Body of pancreas (tissue), 4 donors: ENCODE data around the gene NEGR1. TPM values are rescaled to one million over a fixed set of nuclear protein-coding genes. Genes with fewer than 3 reads are reported as not detected.

Experiments
- ATAC-seq: fragments of 150-250 bp; one replicate; pipeline ENCODE4 v1.9.1; 2016
- DNase-seq, 4 donors: peaks; one replicate each; pipeline ENCODE4 v3.0.0-alpha.2; 2019
- H3K27ac ChIP-seq, 4 donors: fragments of 200-600 bp; sonication (generic); 1 replicate in 3 of 4; 2 replicates in 1 of 4; pipeline versions ENCODE4 v1.5.1 to v1.6.1; 2016 to 2019; ENCODE audit warnings: mild to moderate bottlenecking in 1 of 4, mixed read lengths in 1 of 4, moderate library complexity in 1 of 4
- H3K27me3 ChIP-seq, 2 donors: fragments of 200-600 bp; sonication (generic); one replicate each; pipeline ENCODE4 v1.6.0; 2016; ENCODE audit warnings: mild to moderate bottlenecking in 1 of 2
- H3K36me3 ChIP-seq, 2 donors: fragments of 200-600 bp; sonication (generic); replicated peaks in 1 of 2; 2 replicates each; pipeline ENCODE4 v1.5.1; 2016; ENCODE audit warnings: low read depth in 2 of 2; ENCODE audit not compliant: insufficient read depth in 1 of 2
- H3K4me1 ChIP-seq: fragments of 200-600 bp; sonication (generic); one replicate; pipeline ENCODE4 v1.6.0; 2016
- H3K4me3 ChIP-seq, 2 donors: fragments of 200-600 bp; sonication (generic); 1 replicate in 1 of 2; 2 replicates in 1 of 2; pipeline ENCODE4 v1.5.1; 2016 to 2019
- H3K9me3 ChIP-seq, 3 donors: fragments of 200-600 bp; sonication (generic); 1 replicate in 2 of 3; 2 replicates in 1 of 3; pipeline ENCODE4 v1.5.1; 2016
- POLR2A ChIP-seq, 3 donors: fragments of 450-650 bp; IDR thresholded peaks; one replicate each; pipeline ENCODE4 v1.6.1; 2016; ENCODE audit warnings: antibody characterized with exemption in 3 of 3, mild to moderate bottlenecking in 2 of 3
- WGBS, 2 donors: methylation state at CpG; one replicate each; pipeline ENCODE4 v1.1.5; 2017; 5-methylcytosine and 5-hydroxymethylcytosine counted together
- intact Hi-C: fragments of 100-400 bp; cut with DNase I; formaldehyde crosslinking; loops from one replicate; pipeline ENCODE4 v1.15.1; 2023
- total RNA-seq, 2 donors: library from RNA; depleted of rRNA; stranded (reverse); fragments of >200 nt; gene quantifications; one replicate each; pipeline ENCODE4 v1.1.0, GENCODE V29; 2016
- TF ChIP-seq, protein P1 (sequence below), 7 experiments: fragments of 450-650 bp in 4 of 7; fragments of 200-600 bp in 3 of 7; sonication (generic) in 3 of 7; IDR thresholded peaks; one replicate each; pipeline ENCODE4 v1.5.1; 2016 to 2019; ENCODE audit warnings: antibody characterized with exemption in 7 of 7

Gene NEGR1
- total RNA-seq, 2 donors from 2014 or later = 6.3 to 9.6 TPM

DNA sequence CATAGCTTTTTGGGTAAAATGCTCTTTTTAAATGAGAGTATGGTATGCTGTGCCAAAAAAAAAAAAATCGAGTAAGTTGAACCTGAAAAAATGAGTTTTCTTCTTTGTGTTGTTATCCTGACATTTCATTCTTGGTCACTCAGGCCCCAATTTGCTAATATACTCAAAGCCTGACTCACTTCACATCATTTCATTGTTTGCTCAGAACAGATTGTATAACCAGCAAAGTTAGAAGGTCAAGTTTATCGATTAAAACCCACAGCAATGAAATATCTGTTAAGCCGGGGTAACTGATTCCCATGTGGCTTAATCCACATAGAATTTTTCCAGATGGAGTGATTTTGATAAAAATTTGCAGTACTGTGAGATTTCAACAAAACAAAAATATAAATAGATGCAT, 363.7 kb downstream of the NEGR1 start:
- 20 to 22% methylated on average over 3 of the region's 3 CpGs for WGBS, 2 donors
- TF ChIP-seq, protein P1, sequence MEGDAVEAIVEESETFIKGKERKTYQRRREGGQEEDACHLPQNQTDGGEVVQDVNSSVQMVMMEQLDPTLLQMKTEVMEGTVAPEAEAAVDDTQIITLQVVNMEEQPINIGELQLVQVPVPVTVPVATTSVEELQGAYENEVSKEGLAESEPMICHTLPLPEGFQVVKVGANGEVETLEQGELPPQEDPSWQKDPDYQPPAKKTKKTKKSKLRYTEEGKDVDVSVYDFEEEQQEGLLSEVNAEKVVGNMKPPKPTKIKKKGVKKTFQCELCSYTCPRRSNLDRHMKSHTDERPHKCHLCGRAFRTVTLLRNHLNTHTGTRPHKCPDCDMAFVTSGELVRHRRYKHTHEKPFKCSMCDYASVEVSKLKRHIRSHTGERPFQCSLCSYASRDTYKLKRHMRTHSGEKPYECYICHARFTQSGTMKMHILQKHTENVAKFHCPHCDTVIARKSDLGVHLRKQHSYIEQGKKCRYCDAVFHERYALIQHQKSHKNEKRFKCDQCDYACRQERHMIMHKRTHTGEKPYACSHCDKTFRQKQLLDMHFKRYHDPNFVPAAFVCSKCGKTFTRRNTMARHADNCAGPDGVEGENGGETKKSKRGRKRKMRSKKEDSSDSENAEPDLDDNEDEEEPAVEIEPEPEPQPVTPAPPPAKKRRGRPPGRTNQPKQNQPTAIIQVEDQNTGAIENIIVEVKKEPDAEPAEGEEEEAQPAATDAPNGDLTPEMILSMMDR (IDR thresholded peaks at IDR 0.05) = no peak
- TF ChIP-seq POLR2A (IDR thresholded peaks at IDR 0.05) = no peak
- intact Hi-C loops = no loop called here
- H3K27me3 ChIP-seq = no peaks in the 10 kb centered on the region
- H3K4me1 ChIP-seq = no peaks in the 10 kb centered on the region
- H3K27ac ChIP-seq = no peak overlapping the region
- no peak for ATAC-seq
- no peak overlapping the region for H3K4me3 ChIP-seq
- DNase-seq = no peak
- no peaks in the 10 kb centered on the region for H3K9me3 ChIP-seq
- no peaks in the 10 kb centered on the region for H3K36me3 ChIP-seq

DNA sequence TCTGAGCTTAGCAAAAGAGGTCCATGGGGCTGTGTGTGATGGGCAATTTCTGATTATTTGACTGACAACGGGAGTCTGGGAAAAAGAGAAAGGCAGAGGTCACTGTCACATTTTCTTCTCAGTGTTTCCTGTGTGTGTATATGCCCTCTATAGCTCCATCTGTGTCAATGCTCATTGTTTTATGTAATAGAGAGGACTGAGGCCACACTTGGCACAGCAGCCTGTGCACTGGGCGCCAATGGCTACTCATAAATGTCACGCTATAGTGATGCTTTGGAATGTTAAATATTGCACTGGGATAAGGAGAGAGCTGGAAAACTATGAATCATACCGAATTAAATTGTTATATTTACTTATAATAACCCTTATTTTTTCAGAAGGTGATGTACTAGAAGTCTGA, 365.4 kb downstream of the NEGR1 start:
- DNase-seq = no peak
- whole genome bisulfite sequencing, 2 donors = 70 to 79% methylated on average over 4 of the region's 4 CpGs
- Histone ChIP-seq H3K9me3 (no peaks in the 10 kb centered on the region), H3K36me3 (no peaks in the 10 kb centered on the region), H3K27me3 (no peaks in the 10 kb centered on the region), H3K4me1 (no peaks in the 10 kb centered on the region), H3K27ac (no peak overlapping the region), H3K4me3 (no peak overlapping the region)
- intact Hi-C loops = no loop called here
- ATAC-seq = no peak
- no peak for TF ChIP-seq POLR2A (IDR thresholded peaks at IDR 0.05)
- TF ChIP-seq, protein P1 (IDR thresholded peaks at IDR 0.05) = no peak

- Histone ChIP-seq H3K4me3 (no peak overlapping the region), H3K9me3 (no peaks in the 10 kb centered on the region), H3K27me3 (no peaks in the 10 kb centered on the region), H3K36me3 (no peaks in the 10 kb centered on the region), H3K4me1 (no peaks in the 10 kb centered on the region), H3K27ac (no peak overlapping the region)
- DNase-seq = no peak
- TF ChIP-seq POLR2A (IDR thresholded peaks at IDR 0.05) = no peak
- TF ChIP-seq, protein P1 (IDR thresholded peaks at IDR 0.05) = no peak
- intact Hi-C loops = no loop called here
- no peak for ATAC-seq
- WGBS, 2 donors = 65 to 73% methylated on average over 1 of the region's 1 CpG
Observed at GRCh38 chr1:71914626-71915025, 367.7 kb downstream of the NEGR1 start.

DNA sequence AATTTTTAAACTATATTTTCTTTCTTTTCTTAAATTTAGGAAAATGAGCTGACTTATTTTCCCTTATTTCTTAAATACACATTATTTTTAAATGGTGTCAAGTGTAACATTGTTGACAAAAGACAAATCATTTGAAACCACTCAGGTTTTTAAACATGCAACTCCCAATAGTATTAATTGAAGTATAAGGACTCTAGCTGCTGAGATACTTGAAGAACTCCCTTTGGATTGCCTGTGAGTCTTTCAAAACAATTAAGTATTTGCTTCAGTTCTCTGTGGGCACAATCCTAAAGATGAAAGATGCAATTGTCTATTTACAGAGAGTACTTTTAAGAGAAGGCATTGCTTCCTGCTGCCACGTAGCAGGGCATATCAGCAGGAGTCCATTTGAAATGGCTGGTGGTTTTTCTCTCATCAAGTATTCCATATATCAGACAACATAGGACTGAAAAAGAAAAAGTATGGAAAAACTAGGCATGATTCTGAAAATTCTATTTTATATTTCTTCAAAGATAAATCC, 373.4 kb downstream of the NEGR1 start:
- H3K27me3 ChIP-seq = no peaks in the 10 kb centered on the region
- no peak overlapping the region for H3K27ac ChIP-seq
- 59 to 62% methylated on average over 1 of the region's 1 CpG for WGBS, 2 donors
- ATAC-seq (no peak), DNase-seq (no peak)
- H3K4me1 ChIP-seq = no peaks in the 10 kb centered on the region
- intact Hi-C loops = no loop called here
- no peaks in the 10 kb centered on the region for H3K36me3 ChIP-seq
- no peak overlapping the region for H3K4me3 ChIP-seq
- no peak for TF ChIP-seq POLR2A (IDR thresholded peaks at IDR 0.05)
- TF ChIP-seq, protein P1 (IDR thresholded peaks at IDR 0.05) = no peak
- no peaks in the 10 kb centered on the region for H3K9me3 ChIP-seq

DNA sequence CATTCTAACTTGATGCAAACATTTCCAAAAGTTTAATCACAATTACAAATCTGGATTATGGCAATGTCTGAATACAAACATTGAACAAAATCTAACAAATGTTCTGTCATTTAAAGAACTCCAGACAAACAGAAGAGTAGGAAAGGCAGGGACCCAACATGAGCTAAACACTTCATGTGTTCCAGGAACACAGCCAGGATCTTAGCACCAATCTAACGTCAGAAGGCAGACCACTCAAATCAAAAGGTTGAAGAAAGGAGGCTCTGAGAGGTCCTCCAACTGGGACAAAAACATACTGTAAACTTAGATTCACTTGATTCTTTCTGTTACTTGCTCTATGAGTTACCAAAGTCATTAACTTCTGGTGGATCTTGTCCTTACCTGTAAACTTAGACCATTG, 374.0 kb downstream of the NEGR1 start:
- TF ChIP-seq POLR2A (IDR thresholded peaks at IDR 0.05) = no peak
- TF ChIP-seq, protein P1 (IDR thresholded peaks at IDR 0.05) = no peak
- ATAC-seq = no peak
- H3K27ac ChIP-seq = no peak overlapping the region
- H3K4me3 ChIP-seq = no peak overlapping the region
- no peak for DNase-seq
- intact Hi-C loops = no loop called here
- no peaks in the 10 kb centered on the region for H3K9me3 ChIP-seq
- H3K36me3 ChIP-seq = no peaks in the 10 kb centered on the region
- H3K4me1 ChIP-seq = no peaks in the 10 kb centered on the region
- WGBS, 2 donors = 44 to 53% methylated on average over 1 of the region's 1 CpG
- no peaks in the 10 kb centered on the region for H3K27me3 ChIP-seq
